A549 (cell line): Measurements from ENCODE around the gene CFL2. TPM values are rescaled to one million over a fixed set of nuclear protein-coding genes. Genes with fewer than 3 reads are reported as not detected.

Experiments used
- ATAC-seq, 2 experiments: fragments of 200-7000 bp in 1 of 2; fragments of >200 bp in 1 of 2; cut with Nextera tagmentation in 1 of 2; cut with Tn5 transposase in 1 of 2; 3 replicates each; pipeline versions ENCODE4 v1.8.0 to v1.9.1; 2018 to 2020; ENCODE audit warnings: mild to moderate bottlenecking in 1 of 2, moderate library complexity in 1 of 2
- CTCF ChIA-PET: fragments of 300-600 bp; sonication (Branson Sonifier 250); formaldehyde crosslinking; extraction: SDS; loops from one replicate; lab custom pipeline; 2021; ENCODE audit warnings: antibody characterized with exemption, inconsistent platforms; lab: Yijun Ruan, JAX
- POLR2A ChIA-PET: fragments of 350-600 bp; formaldehyde crosslinking; extraction: SDS; loops from one replicate; lab custom pipeline; 2021; ENCODE audit warnings: antibody characterized with exemption, inconsistent platforms; lab: Yijun Ruan, JAX
- DNase-seq, 2 experiments: peaks; one replicate each; pipeline versions ENCODE4 v3.0.0 to v3.0.0-alpha.2; 2011 to 2016; ENCODE audit warnings: low read depth in 1 of 2, low spot score in 1 of 2
- FAIRE-seq: peaks from 2 replicates; lab custom pipeline; 2011; peaks lifted over from hg19 to GRCh38; lab: Jason Lieb, UNC
- H3K27ac ChIP-seq, 2 experiments: fragments of >200 bp; sonication (Bioruptor Twin); formaldehyde crosslinking; 3 replicates each; pipeline ENCODE4 v1.5.1; 2016 to 2017
- H3K4me1 ChIP-seq: fragments of >200 bp; sonication (Bioruptor Twin); formaldehyde crosslinking; 3 replicates; pipeline ENCODE4 v1.6.1; 2016
- H3K4me2 ChIP-seq: fragments of >200 bp; sonication (Bioruptor Twin); formaldehyde crosslinking; 3 replicates; pipeline ENCODE4 v1.6.1; 2016
- H3K4me3 ChIP-seq: fragments of >200 bp; sonication (Bioruptor Twin); formaldehyde crosslinking; 3 replicates; pipeline ENCODE4 v1.5.1; 2016
- H3K9me3 ChIP-seq: fragments of >200 bp; sonication (Bioruptor Twin); formaldehyde crosslinking; 3 replicates; pipeline ENCODE4 v1.6.1; 2016
- CBX2 ChIP-seq: fragments of 200-600 bp; sonication (generic); IDR thresholded peaks from 2 replicates; pipeline ENCODE4 v1.6.1; 2016; ENCODE audit warnings: low read depth, mild to moderate bottlenecking, borderline replicate concordance
- CBX8 ChIP-seq: fragments of 200-600 bp; sonication (generic); IDR thresholded peaks from 2 replicates; pipeline ENCODE4 v1.6.1; 2016
- EHMT2 ChIP-seq: fragments of 200-600 bp; sonication (generic); IDR thresholded peaks from 2 replicates; pipeline ENCODE4 v1.6.1; 2016; ENCODE audit warnings: antibody characterized with exemption, low read depth, mild to moderate bottlenecking, moderate library complexity
- FOSB ChIP-seq: fragments of 250-450 bp; sonication (Bioruptor Pico); IDR thresholded peaks from 2 replicates; pipeline ENCODE4 v1.5.0; 2020; ENCODE audit warnings: mild to moderate bottlenecking, moderate library complexity
- FOSL2 ChIP-seq, 2 experiments: fragments of 450-650 bp in 1 of 2; fragments of >200 bp in 1 of 2; sonication (Bioruptor Twin) in 1 of 2; formaldehyde crosslinking; IDR thresholded peaks; 2 replicates each; pipeline versions ENCODE4 v1.5.0 to v1.6.1; 2016 to 2020; ENCODE audit warnings: mild to moderate bottlenecking in 1 of 2, moderate library complexity in 1 of 2
- HOXA7 ChIP-seq: fragments of 250-450 bp; sonication (Bioruptor Pico); IDR thresholded peaks from 2 replicates; pipeline ENCODE4 v1.5.0; 2020; ENCODE audit warnings: mild to moderate bottlenecking, moderate library complexity
- KDM5A ChIP-seq: fragments of 200-600 bp; sonication (generic); IDR thresholded peaks from 2 replicates; pipeline ENCODE4 v1.6.1; 2016; ENCODE audit warnings: antibody characterized with exemption, mild to moderate bottlenecking
- MAZ ChIP-seq: fragments of 150-350 bp; IDR thresholded peaks from 2 replicates; pipeline ENCODE4 v1.6.1; 2014; ENCODE audit warnings: antibody characterized with exemption, low read depth, low read length, borderline replicate concordance
- MYC ChIP-seq: IDR thresholded peaks from 2 replicates; pipeline ENCODE4 v1.6.1; 2012; ENCODE audit warnings: mild to moderate bottlenecking, inconsistent platforms, low read length, improper control_type of control experiment, borderline replicate concordance
- NFE2L2 ChIP-seq: fragments of 150-350 bp; conservative IDR thresholded peaks from 2 replicates; pipeline ENCODE4 v1.6.1; 2014; ENCODE audit warnings: low read length
- NPAS2 ChIP-seq: fragments of 250-450 bp; sonication (Bioruptor Pico); IDR thresholded peaks from 2 replicates; pipeline ENCODE4 v1.8.0; 2022; ENCODE audit warnings: mild to moderate bottlenecking, moderate library complexity, borderline replicate concordance
- PHF8 ChIP-seq: fragments of 200-600 bp; sonication (generic); IDR thresholded peaks from 2 replicates; pipeline ENCODE4 v1.6.1; 2016; ENCODE audit warnings: low read depth, mild to moderate bottlenecking, antibody characterized with exemption, moderate library complexity, borderline replicate concordance
- POLR2A ChIP-seq: IDR thresholded peaks from 2 replicates; pipeline ENCODE4 v1.6.1; 2012; ENCODE audit warnings: mild to moderate bottlenecking, low read length
- RCOR1 ChIP-seq: fragments of 150-350 bp; IDR thresholded peaks from 2 replicates; pipeline ENCODE4 v1.6.1; 2014; ENCODE audit warnings: antibody characterized with exemption, low read length, low read depth
- RNF2 ChIP-seq: fragments of 200-600 bp; sonication (generic); IDR thresholded peaks from 2 replicates; pipeline ENCODE4 v1.6.1; 2016; ENCODE audit warnings: low read depth, mild to moderate bottlenecking, antibody characterized with exemption, moderate library complexity, borderline replicate concordance
- SREBF2 ChIP-seq: fragments of 450-650 bp; IDR thresholded peaks from 2 replicates; pipeline ENCODE4 v1.6.1; 2014; ENCODE audit warnings: mild to moderate bottlenecking, moderate library complexity
- TFCP2L1 ChIP-seq: fragments of 250-450 bp; sonication (Bioruptor Pico); IDR thresholded peaks from 2 replicates; pipeline ENCODE4 v1.5.0; 2021; ENCODE audit warnings: mild to moderate bottlenecking
- ZFP36 ChIP-seq: fragments of 450-650 bp; IDR thresholded peaks from 2 replicates; pipeline ENCODE4 v1.6.1; 2014; ENCODE audit warnings: borderline replicate concordance; ENCODE audit not compliant: partially characterized antibody
- ZNF302 ChIP-seq: fragments of 250-450 bp; sonication (Bioruptor Pico); IDR thresholded peaks from 2 replicates; pipeline ENCODE4 v1.9.0; 2021; ENCODE audit warnings: inconsistent platforms, mild to moderate bottlenecking, moderate library complexity
- WGBS: methylation state at CpG from one replicate; pipeline ENCODE4 v1.1.6; 2017; ENCODE audit errors: missing lambda C conversion rate; 5-methylcytosine and 5-hydroxymethylcytosine counted together
- polyA plus RNA-seq, 4 experiments: library from polyadenylated mRNA; depleted of rRNA in 3 of 4; stranded (reverse); fragments of >200 nt; fragmentation: RNase III in 1 of 4; extraction: RNeasy Plus Mini Kit Qiagen cat#74134 plus additional on column Dnase treatment in 1 of 4; gene quantifications; 2 replicates in 3 of 4; 3 replicates in 1 of 4; pipeline ENCODE4 v1.2.3, GENCODE V29; 2011 to 2017
- TF ChIP-seq, protein P1 (sequence below): fragments of 250-450 bp; sonication (Bioruptor Pico); IDR thresholded peaks from 2 replicates; pipeline ENCODE4 v1.5.0; 2020; ENCODE audit warnings: low read depth, mild to moderate bottlenecking, moderate library complexity
- TF ChIP-seq, protein P2 (sequence below): fragments of 150-350 bp; IDR thresholded peaks from 2 replicates; pipeline ENCODE4 v1.6.1; 2014; ENCODE audit warnings: low read depth, mild to moderate bottlenecking, low read length
- TF ChIP-seq, protein P3 (sequence below): IDR thresholded peaks from 2 replicates; pipeline ENCODE4 v1.6.1; 2012
- TF ChIP-seq, protein P4 (sequence below): fragments of 250-450 bp; sonication (Bioruptor Pico); IDR thresholded peaks from 2 replicates; pipeline ENCODE4 v1.5.0; 2021; ENCODE audit warnings: mild to moderate bottlenecking, moderate library complexity, borderline replicate concordance
- TF ChIP-seq, protein P5 (sequence below): fragments of >200 bp; sonication (Bioruptor Twin); formaldehyde crosslinking; IDR thresholded peaks from 3 replicates; pipeline ENCODE4 v1.6.1; 2016
- TF ChIP-seq, protein P6 (sequence below): IDR thresholded peaks from 2 replicates; pipeline ENCODE4 v1.6.1; 2012

Gene CFL2
- polyA plus RNA-seq, 2 of the 4 experiments (the other 2 are of a cell fraction) = 105 to 167 TPM

DNA sequence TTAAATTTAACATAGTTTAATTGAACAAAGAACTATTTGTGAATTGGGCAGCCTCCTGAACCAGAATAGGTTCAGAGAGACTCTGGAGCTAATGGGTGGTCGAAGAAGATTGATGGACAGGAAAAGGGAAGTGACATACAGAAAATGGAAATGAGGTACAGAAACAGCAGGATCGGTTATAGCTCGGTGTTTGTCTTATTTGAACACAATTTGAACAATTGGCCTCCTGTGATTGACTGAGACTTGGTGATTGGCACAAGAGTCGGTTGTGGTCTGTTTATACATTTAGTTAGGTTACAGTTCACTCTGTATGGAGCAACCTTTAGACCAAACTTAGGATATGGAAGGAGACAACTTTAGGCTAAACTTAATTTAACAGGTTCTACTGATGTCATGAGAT is 18.4 kb upstream of the CFL2 start:
- WGBS = 60% methylated on average over 4 of the region's 4 CpGs
- Histone ChIP-seq H3K4me1 (peaks cover 13% of the 10 kb centered on the region), H3K4me3 (no peak overlapping the region), H3K4me2 (peak overlapping the region; percentile 47), H3K27ac (peak overlapping the region in 1 of 2 experiments; percentile 20; a peak in 2 of 6 replicates), H3K9me3 (no peaks in the 10 kb centered on the region)
- no peak for DNase-seq
- TF ChIP-seq RCOR1 = no peak
- no peak for TF ChIP-seq RNF2
- TF ChIP-seq ZFP36 = no peak
- TF ChIP-seq CBX2 = no peak
- TF ChIP-seq, protein P1, sequence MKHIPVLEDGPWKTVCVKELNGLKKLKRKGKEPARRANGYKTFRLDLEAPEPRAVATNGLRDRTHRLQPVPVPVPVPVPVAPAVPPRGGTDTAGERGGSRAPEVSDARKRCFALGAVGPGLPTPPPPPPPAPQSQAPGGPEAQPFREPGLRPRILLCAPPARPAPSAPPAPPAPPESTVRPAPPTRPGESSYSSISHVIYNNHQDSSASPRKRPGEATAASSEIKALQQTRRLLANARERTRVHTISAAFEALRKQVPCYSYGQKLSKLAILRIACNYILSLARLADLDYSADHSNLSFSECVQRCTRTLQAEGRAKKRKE (CRISPR knock-in tag) = no peak
- TF ChIP-seq, protein P2, sequence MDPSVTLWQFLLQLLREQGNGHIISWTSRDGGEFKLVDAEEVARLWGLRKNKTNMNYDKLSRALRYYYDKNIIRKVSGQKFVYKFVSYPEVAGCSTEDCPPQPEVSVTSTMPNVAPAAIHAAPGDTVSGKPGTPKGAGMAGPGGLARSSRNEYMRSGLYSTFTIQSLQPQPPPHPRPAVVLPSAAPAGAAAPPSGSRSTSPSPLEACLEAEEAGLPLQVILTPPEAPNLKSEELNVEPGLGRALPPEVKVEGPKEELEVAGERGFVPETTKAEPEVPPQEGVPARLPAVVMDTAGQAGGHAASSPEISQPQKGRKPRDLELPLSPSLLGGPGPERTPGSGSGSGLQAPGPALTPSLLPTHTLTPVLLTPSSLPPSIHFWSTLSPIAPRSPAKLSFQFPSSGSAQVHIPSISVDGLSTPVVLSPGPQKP = no peak
- no peak for TF ChIP-seq MYC
- TF ChIP-seq, protein P3, sequence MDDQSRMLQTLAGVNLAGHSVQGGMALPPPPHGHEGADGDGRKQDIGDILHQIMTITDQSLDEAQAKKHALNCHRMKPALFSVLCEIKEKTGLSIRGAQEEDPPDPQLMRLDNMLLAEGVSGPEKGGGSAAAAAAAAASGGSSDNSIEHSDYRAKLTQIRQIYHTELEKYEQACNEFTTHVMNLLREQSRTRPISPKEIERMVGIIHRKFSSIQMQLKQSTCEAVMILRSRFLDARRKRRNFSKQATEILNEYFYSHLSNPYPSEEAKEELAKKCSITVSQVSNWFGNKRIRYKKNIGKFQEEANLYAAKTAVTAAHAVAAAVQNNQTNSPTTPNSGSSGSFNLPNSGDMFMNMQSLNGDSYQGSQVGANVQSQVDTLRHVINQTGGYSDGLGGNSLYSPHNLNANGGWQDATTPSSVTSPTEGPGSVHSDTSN = no peak
- TF ChIP-seq NPAS2 (CRISPR knock-in tag) = no peak
- no peak for TF ChIP-seq ZNF302 (CRISPR knock-in tag)
- no peak for TF ChIP-seq EHMT2
- no peak for TF ChIP-seq PHF8
- TF ChIP-seq, protein P4, sequence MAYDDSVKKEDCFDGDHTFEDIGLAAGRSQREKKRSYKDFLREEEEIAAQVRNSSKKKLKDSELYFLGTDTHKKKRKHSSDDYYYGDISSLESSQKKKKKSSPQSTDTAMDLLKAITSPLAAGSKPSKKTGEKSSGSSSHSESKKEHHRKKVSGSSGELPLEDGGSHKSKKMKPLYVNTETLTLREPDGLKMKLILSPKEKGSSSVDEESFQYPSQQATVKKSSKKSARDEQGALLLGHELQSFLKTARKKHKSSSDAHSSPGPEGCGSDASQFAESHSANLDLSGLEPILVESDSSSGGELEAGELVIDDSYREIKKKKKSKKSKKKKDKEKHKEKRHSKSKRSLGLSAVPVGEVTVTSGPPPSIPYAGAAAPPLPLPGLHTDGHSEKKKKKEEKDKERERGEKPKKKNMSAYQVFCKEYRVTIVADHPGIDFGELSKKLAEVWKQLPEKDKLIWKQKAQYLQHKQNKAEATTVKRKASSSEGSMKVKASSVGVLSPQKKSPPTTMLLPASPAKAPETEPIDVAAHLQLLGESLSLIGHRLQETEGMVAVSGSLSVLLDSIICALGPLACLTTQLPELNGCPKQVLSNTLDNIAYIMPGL = no peak
- no peak for TF ChIP-seq KDM5A
- no peak for TF ChIP-seq CBX8
- TF ChIP-seq SREBF2 = no peak
- TF ChIP-seq, protein P5, sequence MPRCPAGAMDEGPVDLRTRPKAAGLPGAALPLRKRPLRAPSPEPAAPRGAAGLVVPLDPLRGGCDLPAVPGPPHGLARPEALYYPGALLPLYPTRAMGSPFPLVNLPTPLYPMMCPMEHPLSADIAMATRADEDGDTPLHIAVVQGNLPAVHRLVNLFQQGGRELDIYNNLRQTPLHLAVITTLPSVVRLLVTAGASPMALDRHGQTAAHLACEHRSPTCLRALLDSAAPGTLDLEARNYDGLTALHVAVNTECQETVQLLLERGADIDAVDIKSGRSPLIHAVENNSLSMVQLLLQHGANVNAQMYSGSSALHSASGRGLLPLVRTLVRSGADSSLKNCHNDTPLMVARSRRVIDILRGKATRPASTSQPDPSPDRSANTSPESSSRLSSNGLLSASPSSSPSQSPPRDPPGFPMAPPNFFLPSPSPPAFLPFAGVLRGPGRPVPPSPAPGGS = no peak
- no peak for ATAC-seq
- no peak for FAIRE-seq
- ChIA-PET CTCF (interaction anchor here (0.6 to 4.5 kb wide), 4 partner anchors 10 to 782 kb away, joined by 3 to 34 read pairs (median 4); no protein-coding TSS in a partner anchor), POLR2A (no interaction called here)

DNA sequence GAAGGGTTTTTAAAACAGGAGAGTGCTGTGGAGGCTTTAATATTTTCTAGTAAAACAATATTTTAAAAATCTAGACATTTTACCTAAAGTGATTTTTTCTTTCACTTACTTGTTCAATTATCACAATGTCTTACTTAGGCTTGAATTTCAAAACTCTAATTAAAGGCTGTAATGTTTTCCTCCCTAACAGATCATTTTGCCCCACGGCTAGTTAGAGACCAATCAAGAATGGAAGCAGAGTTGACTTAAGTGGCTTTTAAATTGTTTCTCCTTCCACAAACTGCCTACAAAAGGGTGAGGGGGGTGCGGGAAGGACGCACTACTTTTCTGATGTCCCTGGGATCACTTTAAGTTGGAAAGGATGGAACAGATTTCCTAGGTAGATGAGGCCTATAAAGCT is 9.5 kb upstream of the CFL2 start:
- WGBS = 92% methylated on average over 3 of the region's 3 CpGs
- Histone ChIP-seq H3K27ac (no peak overlapping the region; a peak in 1 of 6 replicates), H3K9me3 (no peaks in the 10 kb centered on the region), H3K4me3 (no peak overlapping the region), H3K4me2 (no peak overlapping the region), H3K4me1 (peaks cover 15% of the 10 kb centered on the region; the same call in 2 of the 3 replicates)
- DNase-seq (no peak), ATAC-seq (no peak), FAIRE-seq (no peak)
- ChIA-PET POLR2A (interaction anchor here (1.8 kb wide), 1 partner anchor 31 kb away, joined by 9 read pairs; no protein-coding TSS in a partner anchor), CTCF (interaction anchor here (1.1 to 6.3 kb wide), 12 partner anchors 9 to 406 kb away, joined by 3 to 120 read pairs (median 8); partner anchors contain the start of gene CFL2)
- TF ChIP-seq MAZ (no peak), NPAS2 (CRISPR knock-in tag) (no peak), TFCP2L1 (CRISPR knock-in tag) (no peak), POLR2A (no peak), HOXA7 (CRISPR knock-in tag) (no peak), FOSB (CRISPR knock-in tag) (no peak), FOSL2 (IDR thresholded peaks at IDR 0.05) (no peak), FOSL2 (CRISPR knock-in tag; IDR thresholded peaks at IDR 0.05) (no peak), NFE2L2 (no peak)
- TF ChIP-seq, protein P6, sequence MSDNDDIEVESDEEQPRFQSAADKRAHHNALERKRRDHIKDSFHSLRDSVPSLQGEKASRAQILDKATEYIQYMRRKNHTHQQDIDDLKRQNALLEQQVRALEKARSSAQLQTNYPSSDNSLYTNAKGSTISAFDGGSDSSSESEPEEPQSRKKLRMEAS = no peak
- TF ChIP-seq, protein P5 = no peak
